SKM-1 (cell line): ENCODE measurements around the gene PTPRD.
"Not testable (repeated sequence)": the region's sequence is repeated elsewhere in the genome, so short reads cannot be mapped to it uniquely, and the experiment has no call there.

Experiments used
- DNase-seq: peaks from one replicate; lab custom pipeline; 2025; ENCODE audit not compliant: unreplicated experiment; lab: John Stamatoyannopoulos, UW

PTPRD gene

GRCh38 chr9:9523476-9524139 lies 1089.2 kb downstream of the PTPRD start:
- no peak for DNase-seq

GRCh38 chr9:9522406-9522805 lies 1090.4 kb downstream of the PTPRD start:
- DNase-seq: no peak

GRCh38 chr9:9521033-9521779 lies 1091.6 kb downstream of the PTPRD start:
- no peak for DNase-seq

- no peak for DNase-seq
Measured at GRCh38 chr9:9504869-9505268, 1107.9 kb downstream of the PTPRD start.

GRCh38 chr9:9499546-9499945 lies 1113.3 kb downstream of the PTPRD start:
- no peak for DNase-seq

GRCh38 chr9:9498846-9499245 lies 1114.0 kb downstream of the PTPRD start:
- no peak for DNase-seq

GRCh38 chr9:9498128-9498527 lies 1114.7 kb downstream of the PTPRD start:
- peak; percentile 58 for DNase-seq

- no peak for DNase-seq
Measured at GRCh38 chr9:9494336-9494735, 1118.5 kb downstream of the PTPRD start.

- no peak for DNase-seq
Measured at GRCh38 chr9:9492506-9492905, 1120.3 kb downstream of the PTPRD start.

- DNase-seq: no peak
Measured at GRCh38 chr9:9489183-9489582, 1123.6 kb downstream of the PTPRD start.

GRCh38 chr9:9483175-9483574 lies 1129.6 kb downstream of the PTPRD start:
- no peak for DNase-seq

GRCh38 chr9:9478741-9479140 lies 1134.1 kb downstream of the PTPRD start:
- no peak for DNase-seq

GRCh38 chr9:9469271-9469670 lies 1143.5 kb downstream of the PTPRD start:
- DNase-seq: no peak

GRCh38 chr9:9441874-9442273 lies 1170.9 kb downstream of the PTPRD start:
- not testable (repeated sequence) for DNase-seq

- DNase-seq: no peak
Measured at GRCh38 chr9:9437641-9438040, 1175.2 kb downstream of the PTPRD start.

GRCh38 chr9:9426454-9426853 lies 1186.3 kb downstream of the PTPRD start:
- DNase-seq: not testable (repeated sequence)

GRCh38 chr9:9412241-9412640 lies 1200.6 kb downstream of the PTPRD start:
- DNase-seq: no peak

- no peak for DNase-seq
Measured at GRCh38 chr9:9410736-9411135, 1202.1 kb downstream of the PTPRD start.

GRCh38 chr9:9399982-9400381 lies 1212.8 kb downstream of the PTPRD start:
- no peak for DNase-seq

- no peak for DNase-seq
Measured at GRCh38 chr9:9396518-9396917, 1216.3 kb downstream of the PTPRD start.

GRCh38 chr9:9395539-9395938 lies 1217.3 kb downstream of the PTPRD start:
- DNase-seq: no peak

- DNase-seq: no peak
Measured at GRCh38 chr9:9392755-9393154, 1220.0 kb downstream of the PTPRD start.

GRCh38 chr9:9389904-9390303 lies 1222.9 kb downstream of the PTPRD start:
- no peak for DNase-seq
